GM18511 (cell line): ENCODE data around the gene LACTBL1.

ENCODE experiments used
- ATAC-seq: cut with Tn5 transposase; IDR thresholded peaks from one replicate; pipeline ENCODE4 v1.9.1; 2021; ENCODE audit warnings: mild to moderate bottlenecking, moderate library complexity; ENCODE audit not compliant: unreplicated experiment

Gene LACTBL1

GRCh38 chr1:22978299-22978698, 5.6 kb upstream of the LACTBL1 start:
- ATAC-seq: no peak

GRCh38 chr1:22976461-22977243, 4.0 kb upstream of the LACTBL1 start:
- ATAC-seq: peak; percentile 56

GRCh38 chr1:22976127-22976460, 3.4 kb upstream of the LACTBL1 start:
- no peak for ATAC-seq

GRCh38 chr1:22975694-22976093, 3.0 kb upstream of the LACTBL1 start:
- ATAC-seq: no peak

GRCh38 chr1:22971611-22972405, 858 bp downstream of the LACTBL1 start:
- no peak for ATAC-seq

GRCh38 chr1:22971161-22971560, 1.5 kb downstream of the LACTBL1 start:
- ATAC-seq: no peak

GRCh38 chr1:22970096-22970495, 2.6 kb downstream of the LACTBL1 start:
- no peak for ATAC-seq

- ATAC-seq: no peak
These were observed 3.4 kb downstream of the LACTBL1 start for GRCh38 chr1:22969304-22969709.

GRCh38 chr1:22967833-22968232, 4.8 kb downstream of the LACTBL1 start:
- no peak for ATAC-seq

GRCh38 chr1:22966309-22966708, 6.4 kb downstream of the LACTBL1 start:
- no peak for ATAC-seq

- no peak for ATAC-seq
These were observed 9.5 kb downstream of the LACTBL1 start for GRCh38 chr1:22963044-22963677.

- no peak for ATAC-seq
These were observed 10.1 kb downstream of the LACTBL1 start for GRCh38 chr1:22962558-22962957.

- no peak for ATAC-seq
These were observed 12.9 kb downstream of the LACTBL1 start for GRCh38 chr1:22959545-22960360.

GRCh38 chr1:22958556-22958955, 14.1 kb downstream of the LACTBL1 start:
- ATAC-seq: no peak

- ATAC-seq: no peak
These were observed 15.6 kb downstream of the LACTBL1 start for GRCh38 chr1:22957066-22957465.

- ATAC-seq: no peak
These were observed 17.5 kb downstream of the LACTBL1 start for GRCh38 chr1:22955146-22955545.

- no peak for ATAC-seq
These were observed 18.9 kb downstream of the LACTBL1 start for GRCh38 chr1:22953740-22954141.

GRCh38 chr1:22953057-22953739, 19.5 kb downstream of the LACTBL1 start:
- no peak for ATAC-seq

- no peak for ATAC-seq
These were observed 20.0 kb downstream of the LACTBL1 start for GRCh38 chr1:22952694-22953056.

- no peak for ATAC-seq
These were observed 20.9 kb downstream of the LACTBL1 start for GRCh38 chr1:22951796-22952195.
